Esophagus muscularis mucosa (tissue), 4 donors: ENCODE results near the gene FLNC. TPM values are rescaled to one million over a fixed set of nuclear protein-coding genes. Genes with fewer than 3 reads are reported as not detected.

Source experiments
- DNase-seq: peaks from one replicate; pipeline ENCODE4 v3.0.0-alpha.2; 2017; ENCODE audit errors: extremely low spot score
- H3K27ac ChIP-seq, 4 donors: fragments of 200-600 bp; sonication (generic); replicated peaks in 1 of 4; 1 replicate in 3 of 4; 2 replicates in 1 of 4; pipeline ENCODE4 v1.5.1; 2016 to 2019; ENCODE audit warnings: mild to moderate bottlenecking in 1 of 4
- H3K27me3 ChIP-seq, 4 donors: fragments of 200-600 bp; sonication (generic); one replicate each; pipeline versions ENCODE4 v1.5.1 to v1.6.0; 2016 to 2019
- H3K36me3 ChIP-seq, 4 donors: fragments of 200-600 bp; sonication (generic); one replicate each; pipeline ENCODE4 v1.5.1; 2016 to 2019
- H3K4me1 ChIP-seq, 4 donors: fragments of 200-600 bp; sonication (generic); one replicate each; pipeline ENCODE4 v1.5.1; 2016 to 2019
- H3K4me3 ChIP-seq, 4 donors: fragments of 200-600 bp; sonication (generic); 1 replicate in 2 of 4; 2 replicates in 2 of 4; pipeline ENCODE4 v1.5.1; 2016 to 2019; ENCODE audit warnings: mild to moderate bottlenecking in 4 of 4, moderate library complexity in 1 of 4
- H3K9me3 ChIP-seq, 4 donors: fragments of 200-600 bp; sonication (generic); 1 replicate in 3 of 4; 2 replicates in 1 of 4; pipeline ENCODE4 v1.5.1; 2016 to 2019
- EP300 ChIP-seq: sonication (generic); formaldehyde crosslinking; IDR thresholded peaks from one replicate; pipeline ENCODE4 v1.6.1; 2017; ENCODE audit warnings: antibody characterized with exemption
- POLR2A ChIP-seq: fragments of 450-650 bp; IDR thresholded peaks from one replicate; pipeline ENCODE4 v1.6.1; 2017; ENCODE audit warnings: antibody characterized with exemption, moderate library complexity, mild to moderate bottlenecking, low read depth
- POLR2AphosphoS5 ChIP-seq, 2 donors: sonication (generic); formaldehyde crosslinking; IDR thresholded peaks; one replicate each; pipeline ENCODE4 v1.6.1; 2017; ENCODE audit warnings: antibody characterized with exemption in 2 of 2
- WGBS: methylation state at CpG from one replicate; pipeline ENCODE4 v1.1.5; 2018; 5-methylcytosine and 5-hydroxymethylcytosine counted together
- intact Hi-C: fragments of 100-400 bp; cut with DNase I; formaldehyde crosslinking; loops from one replicate; pipeline ENCODE4 v1.15.1; 2023
- total RNA-seq, 4 donors: library from RNA; depleted of rRNA; stranded (reverse); fragments of >200 nt; gene quantifications; one replicate each; pipeline versions ENCODE4 v1.1.0 to v1.2.1, GENCODE V29; 2016
- TF ChIP-seq, protein P1 (sequence below), 3 experiments: fragments of 200-600 bp in 2 of 3; fragments of 450-650 bp in 1 of 3; sonication (generic) in 2 of 3; IDR thresholded peaks; one replicate each; pipeline ENCODE4 v1.5.1; 2017 to 2019; ENCODE audit warnings: antibody characterized with exemption in 3 of 3, mild to moderate bottlenecking in 2 of 3, moderate library complexity in 1 of 3

FLNC gene
- total RNA-seq, 4 donors from 2014 or later = 391 to 932 (median 533) TPM

DNA sequence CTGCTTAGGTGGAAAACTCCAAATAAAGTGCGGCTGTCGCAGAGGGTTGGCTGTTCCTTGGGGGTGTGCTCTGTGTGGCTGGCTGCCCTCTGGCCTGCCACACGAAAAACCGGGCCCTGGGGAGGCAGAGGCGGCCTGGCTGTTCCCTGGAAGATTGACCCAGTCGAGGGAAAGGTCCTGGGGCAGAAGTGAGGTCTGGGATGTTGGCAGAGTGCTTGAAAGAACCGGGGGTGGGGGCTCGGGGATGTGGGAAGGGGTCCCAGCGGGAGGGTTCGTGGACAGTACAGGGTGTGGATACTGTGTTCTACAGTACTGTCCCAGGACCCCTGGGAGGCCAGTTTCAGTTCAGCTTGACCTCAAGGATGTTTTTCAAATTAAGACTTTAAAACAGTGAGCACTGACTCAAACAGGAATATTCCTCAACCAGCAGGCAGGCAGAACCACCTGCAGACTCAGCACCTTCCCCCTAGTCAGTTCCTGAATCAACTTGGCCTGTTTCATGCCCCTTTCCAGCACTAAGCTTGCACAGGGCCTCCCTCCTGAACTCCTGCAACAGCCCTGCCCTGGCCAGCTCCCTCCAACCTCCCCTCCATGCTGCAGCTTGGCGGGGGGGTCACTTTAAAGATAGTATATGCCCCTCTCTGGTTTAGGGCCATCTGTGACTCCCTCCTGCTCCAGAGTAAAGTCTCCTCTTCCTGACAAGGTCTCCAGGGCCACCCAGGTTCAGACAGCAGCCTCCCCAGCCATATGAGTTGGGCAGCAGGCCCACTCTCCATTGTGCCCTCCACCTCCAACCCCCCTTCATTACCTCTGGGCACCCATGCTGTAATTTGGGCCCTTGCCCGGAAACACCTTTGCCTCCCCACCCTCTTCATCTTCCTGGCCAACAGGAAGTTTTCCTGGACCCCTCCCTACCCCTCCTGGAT lies 29.3 kb downstream of the FLNC start:
- no peaks in the 10 kb centered on the region for H3K27me3 ChIP-seq
- intact Hi-C loops = no loop called here
- H3K9me3 ChIP-seq = no peaks in the 10 kb centered on the region
- peaks cover 46 to 69% (median 66%) of the 10 kb centered on the region in 4 donors for H3K4me1 ChIP-seq
- WGBS = 35% methylated on average over 9 of the region's 12 CpGs
- peaks cover 23 to 42% (median 40%) of the 10 kb centered on the region in 4 donors for H3K36me3 ChIP-seq
- peak in 1 of 2 donors; percentile 12 for TF ChIP-seq POLR2AphosphoS5 (IDR thresholded peaks at IDR 0.05)
- TF ChIP-seq, protein P1, sequence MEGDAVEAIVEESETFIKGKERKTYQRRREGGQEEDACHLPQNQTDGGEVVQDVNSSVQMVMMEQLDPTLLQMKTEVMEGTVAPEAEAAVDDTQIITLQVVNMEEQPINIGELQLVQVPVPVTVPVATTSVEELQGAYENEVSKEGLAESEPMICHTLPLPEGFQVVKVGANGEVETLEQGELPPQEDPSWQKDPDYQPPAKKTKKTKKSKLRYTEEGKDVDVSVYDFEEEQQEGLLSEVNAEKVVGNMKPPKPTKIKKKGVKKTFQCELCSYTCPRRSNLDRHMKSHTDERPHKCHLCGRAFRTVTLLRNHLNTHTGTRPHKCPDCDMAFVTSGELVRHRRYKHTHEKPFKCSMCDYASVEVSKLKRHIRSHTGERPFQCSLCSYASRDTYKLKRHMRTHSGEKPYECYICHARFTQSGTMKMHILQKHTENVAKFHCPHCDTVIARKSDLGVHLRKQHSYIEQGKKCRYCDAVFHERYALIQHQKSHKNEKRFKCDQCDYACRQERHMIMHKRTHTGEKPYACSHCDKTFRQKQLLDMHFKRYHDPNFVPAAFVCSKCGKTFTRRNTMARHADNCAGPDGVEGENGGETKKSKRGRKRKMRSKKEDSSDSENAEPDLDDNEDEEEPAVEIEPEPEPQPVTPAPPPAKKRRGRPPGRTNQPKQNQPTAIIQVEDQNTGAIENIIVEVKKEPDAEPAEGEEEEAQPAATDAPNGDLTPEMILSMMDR (IDR thresholded peaks at IDR 0.05) = no peak
- H3K4me3 ChIP-seq = no peak overlapping the region
- peak overlapping the region; percentile 76 to 84 (median 80) for H3K27ac ChIP-seq
- DNase-seq = no peak

DNA sequence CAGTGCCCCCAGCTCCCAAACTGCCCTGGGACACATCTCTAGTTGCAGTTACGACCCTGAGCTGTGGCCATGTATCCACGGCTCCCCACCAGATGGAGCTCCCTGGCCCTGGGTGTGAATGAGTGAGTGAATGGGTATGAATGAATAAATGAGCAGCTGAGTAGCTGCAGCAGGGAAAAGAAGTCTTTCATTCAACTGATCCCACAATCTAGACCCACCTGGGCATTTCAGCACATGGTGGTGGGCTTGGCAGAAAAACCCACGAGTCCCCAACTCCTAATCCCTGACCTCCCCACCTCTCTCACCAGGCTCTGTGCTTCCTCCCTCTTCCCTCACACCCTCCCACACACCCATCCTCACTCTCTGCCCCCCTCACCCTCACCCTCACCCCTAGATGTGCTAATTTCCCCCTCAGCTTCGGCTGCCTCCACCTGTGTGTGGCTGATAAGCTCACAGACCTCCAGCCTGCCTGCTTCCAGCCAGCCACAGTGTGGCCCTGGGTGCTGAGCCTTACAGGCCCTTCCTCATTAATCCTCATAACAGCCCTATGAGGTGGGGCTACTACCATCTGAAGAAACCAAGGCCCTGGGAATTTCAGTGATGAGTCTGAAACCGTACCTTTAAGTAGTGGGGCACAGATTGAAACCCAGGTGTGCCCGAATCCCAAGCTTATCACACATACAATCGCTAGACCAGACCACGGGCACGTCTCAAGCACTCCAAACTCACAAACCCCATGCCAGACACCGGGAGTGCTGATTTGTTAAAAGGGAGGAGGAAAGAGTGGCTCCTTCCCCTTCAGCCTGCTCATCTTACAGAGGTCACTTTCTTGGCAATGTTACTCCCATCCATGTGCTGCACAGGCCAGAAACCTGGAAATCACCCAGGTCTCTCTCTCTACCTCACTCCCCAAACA lies 30.2 kb downstream of the FLNC start:
- peaks cover 21 to 40% (median 39%) of the 10 kb centered on the region in 4 donors for H3K36me3 ChIP-seq
- 21% methylated on average over 10 of the region's 10 CpGs for WGBS
- peaks cover 46 to 77% (median 69%) of the 10 kb centered on the region in 4 donors for H3K4me1 ChIP-seq
- peak overlapping the region; percentile 76 to 84 (median 80) for H3K27ac ChIP-seq
- no peak for TF ChIP-seq POLR2AphosphoS5 (IDR thresholded peaks at IDR 0.05)
- TF ChIP-seq, protein P1 (IDR thresholded peaks at IDR 0.05) = peak in 1 of 3 experiments; percentile 16
- H3K27me3 ChIP-seq = no peaks in the 10 kb centered on the region
- no peak for DNase-seq
- intact Hi-C loops = no loop called here
- H3K4me3 ChIP-seq = no peak overlapping the region
- H3K9me3 ChIP-seq = no peaks in the 10 kb centered on the region

- H3K27me3 ChIP-seq = no peaks in the 10 kb centered on the region
- whole genome bisulfite sequencing = 67% methylated on average over 15 of the region's 15 CpGs
- intact Hi-C loops = no loop called here
Observed at GRCh38 chr7:128861957-128862570, 31.9 kb downstream of the FLNC start.

More at GRCh38 chr7:128861957-128862570, 31.9 kb downstream of the FLNC start:
- no peak for TF ChIP-seq POLR2A
- TF ChIP-seq EP300 = no peak
- TF ChIP-seq POLR2AphosphoS5 (IDR thresholded peaks at IDR 0.05) = no peak
- TF ChIP-seq, protein P1 (IDR thresholded peaks at IDR 0.05) = no peak
- DNase-seq = no peak
- Histone ChIP-seq H3K4me3 (peak overlapping the region; percentile 76 to 84 (median 82)), H3K9me3 (no peaks in the 10 kb centered on the region), H3K27ac (peak overlapping the region; percentile 77 to 85 (median 84)), H3K4me1 (peaks cover 46 to 76% (median 64%) of the 10 kb centered on the region in 4 donors), H3K36me3 (peaks cover 15 to 38% (median 30%) of the 10 kb centered on the region in 4 donors)
